Measurements from ENCODE around the gene ABHD2.

- TF ChIP-seq CTCF (IDR thresholded peaks at IDR 0.05) (no peak), ZFX (IDR thresholded peaks at IDR 0.05; ENCODE audit: borderline replicate concordance) (no peak)
Observed at GRCh38 chr15:89197503-89197971, 109.3 kb downstream of the ABHD2 start.

Data from 22Rv1 (cell line).